ENCODE results near the gene FAM47E.

Gene FAM47E

GRCh38 chr4:76301775-76302162 lies 50.2 kb downstream of the FAM47E start:
- DNase-seq (ENCODE audit: low spot score), result no peak

- no peak for DNase-seq (ENCODE audit: low spot score)
Observed at GRCh38 chr4:76302826-76303438, 51.4 kb downstream of the FAM47E start.

- no peak for DNase-seq (ENCODE audit: low spot score)
Observed at GRCh38 chr4:76305033-76305687, 53.6 kb downstream of the FAM47E start.

DNA sequence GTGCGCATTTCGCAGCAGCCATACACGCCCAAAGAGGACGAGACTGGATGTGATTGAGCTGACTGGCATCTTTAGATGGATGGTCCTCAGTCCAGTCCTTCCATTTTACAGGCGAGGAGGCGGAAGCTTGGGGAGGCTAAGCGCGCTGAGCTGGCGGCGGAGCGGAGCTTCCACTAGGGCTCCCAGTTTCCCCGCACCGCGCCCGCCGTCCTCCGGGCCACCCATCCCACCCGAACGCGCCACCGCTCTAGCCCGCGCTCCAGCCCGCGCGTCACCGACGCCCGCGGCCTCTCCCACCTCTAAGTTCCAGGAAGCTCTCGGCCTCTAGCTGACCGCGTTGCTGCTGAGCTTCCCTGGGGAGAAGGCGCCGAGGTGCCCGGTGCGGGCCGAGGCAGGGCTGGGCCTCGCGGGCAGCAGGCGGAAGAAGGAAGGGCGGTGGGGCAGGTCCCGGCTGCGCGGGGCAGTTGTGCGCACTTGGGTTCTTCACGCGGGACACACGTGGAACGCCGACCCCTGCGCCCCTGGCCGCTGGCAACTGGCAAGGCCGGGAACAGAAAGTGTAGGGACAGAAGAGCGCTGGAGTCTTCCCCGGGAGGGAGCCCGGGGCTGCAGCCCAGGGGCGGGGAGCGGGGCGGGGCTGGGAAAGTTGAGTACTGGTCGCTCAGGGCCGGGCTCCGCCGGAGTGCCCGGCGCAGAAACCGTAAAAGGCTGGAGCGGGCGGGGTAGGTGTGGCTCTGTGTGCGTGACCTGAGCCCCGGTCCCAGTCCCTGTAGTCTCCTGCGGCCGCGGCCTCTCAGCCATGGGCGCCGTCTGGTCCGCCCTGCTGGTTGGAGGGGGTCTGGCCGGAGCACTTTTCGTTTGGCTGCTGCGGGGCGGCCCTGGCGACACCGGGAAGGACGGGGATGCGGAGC lies 54.7 kb downstream of the FAM47E start, which contains the start of gene STBD1:
Gene STBD1, plus strand, starts transcription at position 763 of the 911 bp plus-strand sequence. Its CDS starts 37 bp downstream, at position 800.
- DNase-seq (ENCODE audit: low spot score), result peak; percentile 30

DNA sequence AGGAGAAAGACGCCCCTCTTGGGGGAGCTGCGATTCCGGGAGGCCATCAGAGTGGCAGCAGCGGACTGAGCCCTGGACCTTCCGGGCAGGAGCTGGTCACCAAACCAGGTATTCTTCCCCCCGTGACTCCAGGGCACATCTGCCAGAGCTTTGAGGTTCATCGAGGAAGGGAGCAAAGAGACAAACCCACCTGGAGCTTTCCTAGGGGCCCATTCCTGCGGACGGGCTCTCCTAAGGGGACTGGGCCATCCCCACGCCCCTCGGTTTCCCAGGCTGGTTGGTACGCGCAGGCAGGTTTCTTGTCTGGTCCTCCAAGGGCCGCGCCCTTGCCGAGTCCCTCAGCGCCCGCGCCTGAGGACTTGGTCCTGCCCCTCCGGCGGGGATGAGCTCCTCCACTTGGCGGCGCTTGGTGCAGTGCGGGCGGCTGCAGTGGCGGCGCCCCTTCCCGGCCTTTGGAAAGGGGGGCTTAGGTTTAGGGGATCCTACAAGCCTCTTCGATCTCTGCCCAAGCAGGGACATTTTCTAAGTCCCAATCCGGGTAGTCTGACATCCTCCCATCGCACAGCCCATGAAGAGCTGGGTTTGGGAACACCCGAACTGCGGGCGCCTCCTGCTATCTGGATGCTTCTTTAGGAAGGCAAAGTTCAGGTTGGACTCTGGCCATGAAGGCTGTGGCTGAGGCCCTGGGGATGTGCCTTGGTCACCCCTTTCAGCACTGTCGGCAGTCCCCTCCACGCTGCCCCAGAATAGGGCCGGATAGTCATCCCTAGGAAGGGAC lies 55.5 kb downstream of the FAM47E start:
- no peak for DNase-seq (ENCODE audit: low spot score)

DNA sequence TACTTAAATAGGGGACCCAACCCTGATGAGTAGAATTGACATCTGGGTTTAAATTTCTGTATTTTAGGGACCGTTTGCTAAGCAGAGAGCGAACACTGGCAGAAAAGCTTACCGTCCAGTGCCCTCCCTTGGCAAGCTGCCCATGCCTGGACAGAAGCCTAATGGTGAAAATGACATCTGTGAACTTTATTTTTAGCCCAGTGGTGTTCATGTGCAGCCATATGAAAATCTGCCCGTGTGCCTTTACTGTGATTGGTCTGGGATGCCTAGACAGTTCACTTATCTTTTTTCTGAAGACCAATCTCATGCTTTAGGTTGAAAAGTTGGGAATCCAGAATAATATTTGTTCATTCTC lies 56.1 kb downstream of the FAM47E start:
- no peak for DNase-seq (ENCODE audit: low spot score)

DNA sequence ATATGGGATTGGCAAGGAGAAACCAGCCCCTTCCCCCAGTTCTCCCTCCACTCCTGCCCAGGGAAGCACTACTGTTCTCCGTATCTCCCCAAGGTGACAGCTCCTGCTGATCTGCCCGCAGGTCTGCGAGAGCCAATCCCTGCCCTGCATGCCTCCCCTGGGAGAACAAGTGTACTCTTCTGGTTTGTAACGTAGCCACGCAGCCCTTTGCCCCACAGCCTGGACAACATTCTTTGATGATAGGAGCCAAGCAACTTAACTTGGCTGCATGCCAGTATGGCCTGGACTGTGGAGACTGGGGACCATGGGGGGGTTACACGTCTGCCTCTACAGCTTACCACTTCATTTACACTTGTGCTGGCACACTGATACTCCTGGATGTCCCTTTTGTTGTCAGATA lies 57.0 kb downstream of the FAM47E start:
- DNase-seq (ENCODE audit: low spot score), result no peak

GRCh38 chr4:76309939-76310550 lies 58.5 kb downstream of the FAM47E start:
- DNase-seq (ENCODE audit: low spot score), result no peak

GRCh38 chr4:76310683-76311082 lies 59.2 kb downstream of the FAM47E start:
- DNase-seq (ENCODE audit: low spot score), result no peak

GRCh38 chr4:76311896-76312331 lies 60.4 kb downstream of the FAM47E start:
- no peak for DNase-seq (ENCODE audit: low spot score)

GRCh38 chr4:76312457-76312856 lies 60.9 kb downstream of the FAM47E start:
- no peak for DNase-seq (ENCODE audit: low spot score)

DNA sequence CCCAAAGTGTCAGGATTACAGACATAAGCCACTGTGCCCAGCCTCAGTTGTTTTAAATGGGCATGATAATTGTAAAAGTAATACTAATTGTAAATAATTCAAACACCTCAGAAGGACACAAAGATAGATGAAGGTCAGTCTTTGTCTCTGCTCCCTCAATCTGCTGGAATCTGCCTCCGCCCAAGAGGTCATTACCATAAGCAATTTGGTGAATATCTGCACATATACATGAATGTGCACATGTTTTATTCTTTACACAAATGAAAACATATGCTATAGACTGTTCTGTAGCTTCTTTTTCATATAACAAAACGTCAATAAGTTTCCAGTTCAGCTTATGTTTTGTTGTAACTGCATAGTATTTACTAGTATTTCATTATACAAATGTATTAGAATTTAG lies 62.0 kb downstream of the FAM47E start:
- DNase-seq (ENCODE audit: low spot score), result no peak

DNA sequence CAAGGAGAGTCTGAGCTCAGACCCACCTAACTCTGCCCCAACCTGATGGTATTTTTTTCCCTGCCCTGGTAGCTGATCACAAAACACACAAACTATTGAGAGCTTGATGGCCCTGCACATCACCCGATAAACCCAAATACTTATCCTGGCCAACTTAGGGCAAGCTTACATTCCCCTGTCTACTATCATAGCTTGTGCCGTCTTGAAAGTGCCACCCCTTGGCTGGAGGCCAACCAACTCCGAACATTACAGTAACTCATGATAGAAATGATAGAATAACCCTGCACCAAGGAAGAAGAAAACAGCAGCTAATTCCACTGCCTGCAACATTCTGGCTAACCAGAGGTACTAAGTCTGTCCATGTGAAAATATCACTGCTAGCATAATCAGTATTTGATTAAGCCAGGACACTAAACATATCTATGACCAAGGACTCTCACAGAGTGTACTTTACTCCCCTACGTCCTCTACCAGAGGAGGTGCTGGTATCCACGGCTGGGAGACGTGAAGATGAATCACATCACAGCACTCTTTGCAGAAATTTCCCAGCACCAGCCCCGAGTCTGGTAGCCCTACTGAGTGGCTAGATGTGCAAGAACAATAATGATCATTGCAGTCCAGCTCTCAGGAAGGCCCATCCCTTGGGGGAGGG lies 63.9 kb downstream of the FAM47E start:
- no peak for DNase-seq (ENCODE audit: low spot score)

DNA sequence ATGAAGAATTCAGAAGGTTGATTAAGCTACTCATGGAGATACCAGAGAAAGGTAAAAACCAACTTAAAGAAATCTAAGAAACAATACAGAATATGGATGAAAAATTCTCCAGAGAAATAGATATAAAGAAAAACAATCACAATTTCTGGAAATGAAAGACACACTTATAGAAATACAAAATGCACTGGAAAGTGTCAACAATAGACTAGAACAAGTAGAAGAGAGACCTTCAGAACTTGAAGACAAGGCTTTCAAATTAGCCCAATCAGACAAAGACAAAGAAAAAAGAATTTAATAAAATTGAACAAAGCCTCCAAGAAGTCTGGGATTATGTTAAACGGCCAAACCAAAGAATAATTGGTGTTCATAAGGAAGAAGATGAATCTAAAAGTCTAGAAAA lies 64.6 kb downstream of the FAM47E start:
- no peak for DNase-seq (ENCODE audit: low spot score)

DNA sequence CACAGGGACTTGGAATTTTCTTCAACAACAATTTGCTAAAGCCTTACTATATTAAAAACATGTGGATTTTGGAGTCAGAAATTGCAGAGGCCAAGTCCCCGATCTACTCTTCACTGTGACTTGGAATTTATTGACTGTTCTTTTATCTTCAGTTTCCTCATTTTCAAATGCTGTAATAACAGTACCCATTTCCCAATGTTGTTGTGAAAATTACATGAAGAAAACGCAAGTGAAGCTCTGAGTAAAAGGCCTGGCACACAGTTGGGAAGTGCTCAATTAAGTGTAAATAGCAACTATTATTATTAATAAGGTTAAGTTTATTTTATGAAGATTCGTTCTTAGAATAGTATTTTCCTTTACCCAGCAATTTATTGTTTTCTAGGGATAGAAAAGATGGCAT lies 70.7 kb downstream of the FAM47E start:
- no peak for DNase-seq (ENCODE audit: low spot score)

DNA sequence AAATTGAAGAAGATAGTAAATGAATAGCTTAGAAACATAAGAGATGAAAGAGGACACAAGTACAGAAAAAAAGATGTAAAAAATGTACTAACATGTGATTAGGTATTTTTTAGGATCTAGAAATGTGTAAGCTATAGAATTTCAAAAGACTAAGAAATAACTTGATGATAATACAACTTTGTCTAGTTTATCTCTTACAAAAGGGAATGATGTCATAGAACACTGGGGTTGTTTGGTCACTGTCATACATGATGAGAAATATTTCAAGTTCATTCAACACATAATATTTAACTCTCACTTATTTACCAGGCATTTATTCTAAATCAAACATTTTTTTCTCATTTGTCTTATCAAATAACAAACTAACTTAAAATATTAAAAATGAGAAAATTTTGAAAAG lies 73.6 kb downstream of the FAM47E start:
- DNase-seq (ENCODE audit: low spot score), result no peak

DNA sequence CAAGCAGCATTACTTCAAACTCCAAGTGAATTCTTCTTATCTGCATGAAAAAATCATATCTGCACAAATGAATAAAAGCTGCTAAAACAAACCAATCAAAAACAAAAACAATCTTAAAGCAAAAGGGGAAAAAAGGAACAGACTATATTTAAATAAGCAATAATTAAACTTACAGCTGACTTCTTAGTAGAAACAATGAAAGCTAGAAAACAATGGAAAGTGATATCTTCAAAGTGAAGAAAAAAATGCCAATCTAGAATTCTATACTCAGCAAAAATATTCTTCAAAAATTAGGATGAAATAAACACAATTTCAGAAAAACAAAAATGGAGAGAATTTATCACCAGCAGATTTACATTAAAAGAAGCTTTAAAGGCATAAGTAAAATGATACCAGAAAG lies 75.0 kb downstream of the FAM47E start:
- DNase-seq (ENCODE audit: low spot score), result peak; percentile 51
